HG03520 (cell line): ENCODE measurements around the gene PTPRN2.

Experiments
- ATAC-seq: cut with Tn5 transposase; IDR thresholded peaks from one replicate; pipeline ENCODE4 v1.9.1; 2021; ENCODE audit warnings: mild to moderate bottlenecking, moderate library complexity; ENCODE audit not compliant: unreplicated experiment

PTPRN2 gene

DNA sequence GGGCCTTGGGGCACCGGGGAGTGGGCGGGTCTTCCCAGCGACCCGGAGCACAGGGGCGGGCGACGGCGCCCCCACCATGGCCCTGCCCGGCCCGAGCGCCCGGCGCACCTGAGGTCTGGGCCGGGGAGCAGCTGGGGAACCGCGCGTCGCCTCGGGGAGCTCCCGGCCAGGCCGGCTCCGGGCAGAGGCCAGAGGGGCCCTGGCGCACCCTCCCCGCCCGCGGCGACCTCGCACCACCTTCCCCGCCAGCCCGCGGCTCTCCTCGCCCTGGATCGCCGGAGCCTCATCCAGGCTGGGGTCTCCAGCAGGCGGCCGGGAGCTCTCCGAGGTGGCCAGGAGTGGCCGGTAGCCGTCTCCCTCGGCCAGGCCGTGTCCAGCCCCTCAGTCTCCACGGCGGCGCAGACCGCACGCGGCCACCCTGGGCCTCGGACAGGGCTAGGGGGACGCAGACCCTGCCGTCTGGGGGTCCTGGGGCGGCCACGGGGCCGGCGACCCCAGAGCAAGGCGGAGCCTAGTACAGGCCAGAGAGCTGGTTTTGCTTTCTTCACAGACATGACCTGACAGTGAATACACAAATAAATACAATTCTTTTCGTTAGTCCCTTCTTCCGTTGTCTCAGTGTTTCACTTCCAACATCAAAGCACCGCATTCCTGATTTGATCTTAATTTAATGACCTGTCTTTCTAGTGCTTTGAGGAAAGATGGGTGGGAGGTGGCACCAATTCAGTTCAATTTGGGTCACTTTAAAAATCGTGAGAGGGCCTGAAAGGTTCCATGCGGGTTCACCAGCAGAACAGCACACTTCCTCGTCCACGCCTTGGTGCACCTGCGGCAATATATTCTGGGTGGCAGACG is 893.9 kb downstream of the PTPRN2 start:
- no peak for ATAC-seq

DNA sequence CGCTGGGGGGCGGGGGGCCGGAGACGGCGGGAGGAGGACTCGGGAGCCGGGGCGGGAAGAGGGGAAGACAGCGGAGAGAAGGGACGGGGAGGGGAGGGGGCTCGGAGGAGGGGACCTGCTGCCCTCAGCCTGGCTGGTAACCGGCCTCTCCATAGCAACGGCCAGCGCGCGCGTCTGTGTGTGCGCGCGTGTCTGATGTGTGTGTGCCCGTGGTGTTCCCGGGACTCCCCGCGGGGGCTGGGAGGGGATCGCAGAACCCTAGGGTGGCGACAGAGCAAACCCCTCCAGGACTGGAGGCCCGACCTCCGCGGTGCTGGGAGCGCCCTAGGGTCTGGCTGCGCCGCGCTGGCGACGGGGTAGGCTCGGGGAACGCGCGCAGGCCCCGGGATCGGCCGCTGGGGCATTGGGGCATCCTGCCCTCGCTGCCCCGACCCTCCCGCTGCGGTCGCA is 894.5 kb downstream of the PTPRN2 start:
- no peak for ATAC-seq

DNA sequence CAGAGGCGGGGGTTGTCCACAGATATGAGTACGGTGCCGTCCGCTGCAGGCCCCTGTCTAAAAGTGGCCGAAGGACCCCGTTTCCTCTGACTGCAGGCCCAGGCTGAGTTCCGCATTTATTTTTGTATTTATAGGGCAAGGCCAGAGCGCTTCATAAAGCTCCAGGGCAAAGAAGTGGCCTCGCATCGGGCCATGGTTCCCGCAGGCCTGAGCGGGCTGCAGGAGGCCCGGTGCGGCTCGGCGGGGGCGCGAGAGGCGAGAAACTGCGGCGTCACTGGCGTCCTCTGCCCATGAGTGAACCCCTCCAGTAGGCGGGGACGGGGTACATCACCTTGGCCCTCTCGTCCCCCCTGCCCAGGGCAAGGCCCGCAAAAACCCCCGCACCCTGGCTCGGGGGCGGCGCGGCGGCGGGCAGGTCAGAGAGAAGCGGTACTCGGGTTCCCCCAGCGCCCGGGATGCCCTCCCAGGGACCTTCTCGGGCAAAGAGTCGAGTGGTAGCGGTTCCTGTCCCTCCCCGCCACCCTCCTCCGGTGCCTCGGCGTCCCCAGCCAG is 895.1 kb downstream of the PTPRN2 start:
- no peak for ATAC-seq

DNA sequence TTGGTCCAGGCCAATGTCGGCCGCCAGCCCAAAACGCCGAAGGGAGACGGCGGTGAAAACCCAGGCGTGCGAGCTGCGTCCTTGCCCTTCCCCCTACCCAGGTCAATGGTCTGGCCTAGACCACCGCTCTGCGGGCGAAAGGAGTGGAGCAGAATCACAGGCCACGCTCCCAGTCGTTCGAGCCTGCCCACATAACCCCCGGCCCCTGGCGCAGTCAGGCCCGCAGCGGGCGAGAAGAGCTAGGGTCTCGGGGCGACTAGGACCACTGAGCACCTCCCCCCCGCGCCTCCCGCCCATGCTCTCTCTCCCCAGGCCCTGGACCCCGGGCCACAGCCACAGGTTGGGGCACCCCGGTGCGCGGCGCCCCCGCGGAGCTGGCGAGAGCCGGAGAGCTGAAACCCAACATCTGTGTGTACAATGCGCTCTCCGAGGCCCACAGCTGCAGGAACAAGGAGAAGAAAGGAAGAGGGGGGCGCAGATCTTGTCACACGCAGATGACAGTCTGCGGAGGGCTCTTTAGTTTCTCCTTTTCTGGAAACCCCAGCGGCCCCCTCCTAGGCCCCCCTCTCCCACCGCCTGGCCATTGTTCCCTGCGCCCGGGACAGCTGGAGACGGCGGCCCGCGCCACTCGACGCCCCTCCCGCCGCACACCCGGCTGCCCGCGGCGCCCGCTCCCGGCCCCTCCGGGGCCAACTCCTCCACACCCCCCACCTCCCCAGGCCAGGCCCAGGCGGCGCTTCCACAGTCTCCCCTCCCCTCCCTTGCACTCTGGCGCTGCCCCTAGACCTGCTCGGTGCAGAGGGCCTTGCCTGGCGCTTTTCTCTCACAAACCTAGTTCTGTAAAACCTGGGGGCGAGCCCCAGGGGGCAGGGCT is 895.8 kb downstream of the PTPRN2 start:
- no peak for ATAC-seq

DNA sequence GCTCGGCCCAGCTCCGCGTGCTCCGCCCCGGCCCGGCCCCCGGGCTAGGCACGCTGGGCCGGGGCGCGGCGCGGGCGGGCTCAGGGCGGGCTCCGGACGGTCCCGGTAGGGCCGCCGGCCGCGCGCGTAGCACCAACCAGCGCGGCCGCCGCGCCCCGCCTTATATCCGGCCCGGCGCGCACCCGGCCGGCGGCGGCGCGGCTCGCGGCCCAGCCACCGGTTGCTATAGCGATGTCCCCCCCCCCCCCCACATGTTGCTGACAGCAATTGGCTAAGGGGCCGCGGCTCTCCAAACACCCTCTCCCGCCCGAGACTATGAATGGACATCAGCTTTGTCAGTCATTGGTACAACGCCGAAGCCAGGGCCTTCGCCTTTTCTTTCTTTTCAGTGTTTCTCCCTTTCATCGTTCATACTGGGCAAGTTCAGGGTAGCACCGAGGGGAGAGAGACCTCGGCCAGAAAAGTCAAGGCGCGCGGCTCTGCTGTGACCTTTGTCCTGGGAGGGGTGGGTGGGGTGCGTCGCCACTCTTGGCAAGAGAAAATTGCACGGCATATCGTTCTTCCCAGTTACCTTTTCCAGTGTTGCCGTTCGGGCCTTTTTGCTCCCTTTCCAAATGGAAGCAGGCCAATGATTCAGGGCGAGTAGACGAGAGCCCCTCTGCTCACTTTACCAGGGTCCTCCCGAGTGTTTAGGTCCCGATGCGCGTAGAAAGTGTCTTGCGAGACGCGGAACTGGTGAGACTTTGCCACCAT is 896.6 kb downstream of the PTPRN2 start:
- ATAC-seq = no peak

DNA sequence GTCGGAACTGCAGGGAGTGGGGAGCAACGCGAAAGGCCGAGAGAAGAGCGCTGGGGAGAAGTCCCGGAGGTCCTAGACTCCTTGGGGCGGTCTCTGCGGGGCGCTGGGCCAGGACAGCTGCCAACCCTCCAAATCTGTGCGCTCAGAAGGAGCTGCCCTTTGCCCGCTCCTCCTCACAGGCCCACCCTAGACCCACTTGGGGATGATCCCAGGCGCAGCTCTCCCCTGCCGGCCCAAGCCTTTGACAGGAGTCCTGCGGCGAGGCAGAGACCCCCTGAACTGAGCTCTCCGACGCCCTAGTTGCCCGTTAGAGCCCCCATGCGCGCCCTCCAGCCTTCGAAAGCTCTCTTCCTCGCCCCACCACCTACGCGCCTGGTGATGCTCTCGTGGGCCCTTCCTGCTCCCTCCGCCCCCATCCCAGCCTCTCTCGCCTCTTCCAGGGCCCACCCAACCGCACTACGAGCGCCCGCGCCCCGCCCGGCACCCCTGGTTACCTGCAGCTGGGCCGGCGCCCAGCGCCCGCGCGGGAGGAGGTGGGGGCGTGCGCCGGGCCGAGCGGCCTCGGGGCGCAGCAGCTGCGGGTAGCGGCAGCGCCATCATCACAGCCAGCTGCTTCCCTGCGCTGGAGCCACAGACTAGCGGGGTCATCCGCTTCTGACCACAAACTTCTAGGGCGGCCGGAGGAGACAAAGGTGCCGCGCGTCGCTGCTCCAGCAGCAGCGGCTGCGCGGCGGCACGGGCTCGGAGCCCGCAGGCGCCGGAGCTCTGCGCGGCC is 897.4 kb downstream of the PTPRN2 start:
- no peak for ATAC-seq

DNA sequence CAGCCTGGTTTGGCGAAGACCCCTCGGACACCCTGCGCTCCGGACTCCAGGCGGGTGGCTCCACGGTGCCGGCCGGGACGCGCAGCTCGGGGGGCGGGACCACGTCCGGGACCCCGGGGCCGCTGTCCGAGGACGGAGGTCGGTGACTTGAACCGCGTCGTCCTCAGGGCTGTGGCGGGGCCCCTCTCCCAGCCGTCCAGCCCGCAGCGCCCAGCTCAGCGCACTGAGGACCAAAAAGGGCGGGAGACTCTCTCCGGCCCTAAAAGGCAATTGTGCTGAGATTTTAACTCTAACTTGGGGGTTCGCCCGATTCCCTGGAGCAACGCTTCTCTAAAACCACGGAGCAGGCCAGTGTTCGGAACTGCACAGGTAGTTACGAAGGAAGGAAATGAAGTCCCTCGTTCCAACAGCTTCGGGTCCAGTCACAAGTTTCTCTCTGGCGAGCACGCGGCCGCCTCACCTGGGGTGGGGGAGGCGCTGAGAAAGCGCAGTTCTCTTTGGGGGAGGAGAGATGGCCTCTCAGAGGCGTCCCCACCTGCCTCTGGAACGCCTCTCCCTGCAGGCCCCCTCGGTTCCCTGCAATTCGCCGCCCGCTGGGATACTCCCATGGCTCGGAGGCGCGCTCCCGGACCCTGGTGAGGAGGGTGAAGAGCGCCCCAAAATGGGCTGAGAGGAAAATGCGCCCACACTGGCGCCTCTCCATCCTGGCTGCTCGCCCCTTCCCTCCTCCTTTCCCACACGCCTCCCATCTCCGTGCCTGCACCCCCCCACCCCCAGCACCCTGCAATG is 898.2 kb downstream of the PTPRN2 start:
- ATAC-seq = no peak

DNA sequence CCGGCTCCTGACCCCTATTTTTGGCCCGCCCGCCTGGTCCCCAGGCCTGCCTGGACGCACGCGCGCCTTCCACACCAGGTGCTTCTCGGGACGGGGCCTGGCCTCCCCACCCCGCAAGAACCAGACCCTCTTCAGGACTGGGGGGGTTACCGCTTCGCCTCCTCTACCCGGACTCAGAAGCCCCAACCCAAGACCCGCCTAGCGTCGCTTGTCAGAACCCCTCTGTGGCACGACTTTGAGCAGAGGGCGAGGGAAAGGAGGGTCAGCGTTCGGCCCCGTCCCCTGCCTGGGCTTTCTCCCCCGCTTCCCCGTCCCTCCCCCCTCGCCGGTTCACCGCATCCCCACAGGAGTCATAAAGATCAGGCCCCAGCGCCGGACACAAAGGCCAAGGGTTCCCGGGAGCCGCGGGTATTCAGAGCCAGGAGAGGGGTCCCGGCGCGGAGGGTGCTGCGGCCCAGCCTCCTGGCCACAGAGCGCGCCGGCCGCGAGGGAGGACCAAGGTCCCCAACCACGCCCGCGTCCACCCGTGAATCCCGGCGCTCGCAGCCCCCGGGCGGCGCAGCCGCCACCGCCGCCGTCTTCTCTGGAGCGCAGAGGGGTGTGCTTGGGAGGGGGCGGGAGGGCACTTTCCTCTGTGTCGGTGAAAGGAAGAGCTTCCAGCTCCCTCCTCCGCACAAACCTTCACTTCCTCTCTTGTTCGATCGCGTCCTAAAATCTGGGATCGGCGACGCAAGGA is 898.9 kb downstream of the PTPRN2 start:
- ATAC-seq = no peak

DNA sequence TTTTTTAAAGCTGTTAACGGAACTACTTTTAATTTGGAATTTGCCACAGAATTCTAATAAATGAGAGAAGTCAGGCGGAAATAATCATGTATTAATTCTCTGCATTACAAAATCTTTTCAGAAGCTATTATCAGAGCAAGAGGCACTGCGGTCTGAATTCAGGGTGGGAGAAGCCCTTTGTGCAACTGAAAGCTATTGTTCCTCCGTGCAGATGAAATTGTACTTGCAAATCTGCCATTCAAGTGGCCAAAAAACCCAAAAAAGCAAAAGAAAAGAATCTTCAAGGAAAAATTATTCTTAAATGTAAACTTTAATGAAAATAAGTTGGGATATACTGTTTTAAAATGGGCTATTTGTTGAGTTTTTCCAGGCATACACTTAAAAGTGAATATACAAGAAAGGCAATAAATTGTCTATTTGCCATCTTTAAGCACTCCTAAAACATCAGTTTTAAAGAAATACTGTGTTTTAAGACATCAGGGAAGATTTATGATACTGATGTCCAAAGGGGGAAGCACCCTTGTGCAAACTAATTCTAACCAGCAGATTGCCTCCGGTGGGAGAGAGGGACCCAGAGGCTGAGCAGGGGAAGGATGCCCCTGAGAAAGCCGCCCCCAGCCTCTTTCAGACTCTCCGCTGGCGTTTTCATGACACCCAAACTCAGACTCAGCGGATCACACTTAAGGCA is 899.6 kb downstream of the PTPRN2 start:
- ATAC-seq = no peak

DNA sequence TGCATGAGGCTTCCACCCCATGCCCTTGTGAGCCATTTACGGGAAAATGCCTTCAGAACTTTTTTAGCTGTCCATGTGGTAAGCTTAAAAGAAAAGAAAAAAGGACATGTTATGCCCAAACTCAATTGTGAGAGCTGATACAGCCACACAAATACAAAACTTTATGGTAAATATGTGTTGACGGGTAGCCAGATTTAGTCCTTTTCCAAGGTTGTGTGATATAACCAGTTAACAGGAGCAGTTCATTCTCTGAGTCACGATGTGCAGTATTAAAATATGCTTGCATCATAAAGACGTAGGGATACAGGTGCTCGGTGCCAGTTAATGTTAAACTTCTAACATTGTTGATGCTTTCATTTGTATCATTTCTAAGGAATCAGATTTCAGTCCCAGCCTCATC is 900.5 kb downstream of the PTPRN2 start:
- no peak for ATAC-seq

DNA sequence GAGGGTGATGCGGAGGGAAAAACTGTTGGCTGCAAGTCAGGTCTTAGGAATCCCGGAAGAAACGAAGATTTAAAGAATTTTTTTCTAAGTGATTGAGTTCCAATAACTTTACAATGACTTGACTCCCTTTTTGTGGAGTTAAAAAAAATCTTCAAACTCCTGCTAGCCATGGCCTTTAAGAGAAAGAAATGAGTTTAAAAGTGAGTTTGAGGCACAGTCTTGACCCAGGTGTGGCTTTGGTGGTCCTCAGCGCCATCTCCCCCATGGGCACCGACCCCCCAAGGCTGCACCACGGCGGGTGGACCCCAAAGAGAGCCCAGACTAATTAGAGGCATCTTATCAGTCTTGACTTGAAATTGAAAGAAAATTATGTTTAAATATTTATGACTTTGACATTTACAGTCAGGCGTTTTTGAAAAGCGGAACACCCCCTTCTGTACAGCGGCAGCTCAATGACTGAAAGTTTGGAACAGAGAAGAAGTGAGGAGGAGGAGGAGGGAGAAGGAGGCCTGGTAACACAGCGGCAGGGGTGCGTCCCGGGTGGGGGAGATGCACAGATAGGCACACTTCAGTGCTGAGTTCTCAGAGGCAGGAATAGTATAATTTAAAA is 901.2 kb downstream of the PTPRN2 start:
- no peak for ATAC-seq

DNA sequence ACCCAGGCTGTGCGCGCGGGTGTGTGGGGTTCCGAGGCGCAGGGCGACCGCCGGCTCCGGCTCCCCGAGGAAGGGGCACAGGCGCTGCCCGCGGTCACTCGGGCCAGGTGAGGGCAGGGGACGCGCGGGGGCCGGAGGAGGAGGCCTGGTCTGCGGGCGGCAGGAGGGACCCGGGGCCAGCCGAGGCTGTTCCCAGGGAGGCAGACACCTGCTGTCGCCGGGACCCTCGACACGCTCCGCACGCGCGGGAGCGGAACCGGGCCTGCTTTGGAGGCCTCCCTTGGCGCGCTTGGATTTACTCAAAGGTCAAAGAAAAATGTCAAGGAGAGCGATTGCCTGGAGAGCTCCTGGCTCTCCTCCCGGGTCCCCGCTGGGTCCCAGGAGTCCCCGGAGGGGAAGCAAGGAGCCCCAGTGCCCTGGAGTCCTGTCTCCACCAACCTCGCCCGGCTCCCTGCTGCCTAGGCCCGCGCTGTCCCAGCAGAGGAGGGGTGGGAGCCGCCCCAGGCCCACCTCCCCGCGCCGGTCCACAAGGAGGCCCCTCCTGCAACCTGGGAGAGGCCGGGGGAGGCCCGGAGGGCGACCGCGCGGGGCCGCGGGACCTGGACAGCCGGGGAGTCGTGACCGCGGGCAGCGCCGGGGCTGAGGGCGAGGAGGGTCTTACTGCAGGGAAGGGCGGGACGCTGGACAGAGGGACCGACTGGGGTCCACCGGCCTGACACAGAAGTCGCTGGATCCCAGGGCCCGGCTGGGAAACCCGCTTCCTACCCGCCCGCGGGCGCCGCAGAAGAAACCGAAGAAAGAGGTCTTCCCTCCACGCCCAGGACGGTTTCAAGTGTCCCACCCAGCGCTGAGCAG is 902.0 kb downstream of the PTPRN2 start:
- no peak for ATAC-seq

DNA sequence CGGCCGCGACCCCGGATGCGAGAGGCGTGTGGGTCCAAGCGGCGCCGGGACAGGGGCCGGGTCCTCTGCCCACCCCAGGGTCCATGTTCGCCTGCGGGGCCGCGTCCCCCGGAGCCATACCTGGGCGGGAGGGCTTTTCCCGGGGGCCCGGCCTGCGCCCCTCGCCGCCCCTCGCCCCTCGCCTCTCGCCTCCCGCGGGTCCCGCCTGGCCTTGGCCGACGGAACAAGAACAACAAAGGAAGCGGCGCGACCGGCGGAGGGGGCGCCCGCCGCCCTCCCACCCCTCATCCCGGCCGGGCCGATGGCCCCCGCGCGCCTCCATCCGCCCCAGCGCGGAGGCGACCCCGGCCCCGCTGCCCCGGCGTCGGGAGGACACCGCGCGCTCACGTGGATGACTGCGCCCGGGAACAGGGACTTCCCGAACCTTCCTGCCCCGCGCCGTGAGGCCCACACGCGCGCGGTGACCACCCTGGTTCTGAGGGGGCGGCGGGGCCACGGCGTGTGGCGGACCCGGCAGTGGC is 902.7 kb downstream of the PTPRN2 start:
- ATAC-seq = no peak

DNA sequence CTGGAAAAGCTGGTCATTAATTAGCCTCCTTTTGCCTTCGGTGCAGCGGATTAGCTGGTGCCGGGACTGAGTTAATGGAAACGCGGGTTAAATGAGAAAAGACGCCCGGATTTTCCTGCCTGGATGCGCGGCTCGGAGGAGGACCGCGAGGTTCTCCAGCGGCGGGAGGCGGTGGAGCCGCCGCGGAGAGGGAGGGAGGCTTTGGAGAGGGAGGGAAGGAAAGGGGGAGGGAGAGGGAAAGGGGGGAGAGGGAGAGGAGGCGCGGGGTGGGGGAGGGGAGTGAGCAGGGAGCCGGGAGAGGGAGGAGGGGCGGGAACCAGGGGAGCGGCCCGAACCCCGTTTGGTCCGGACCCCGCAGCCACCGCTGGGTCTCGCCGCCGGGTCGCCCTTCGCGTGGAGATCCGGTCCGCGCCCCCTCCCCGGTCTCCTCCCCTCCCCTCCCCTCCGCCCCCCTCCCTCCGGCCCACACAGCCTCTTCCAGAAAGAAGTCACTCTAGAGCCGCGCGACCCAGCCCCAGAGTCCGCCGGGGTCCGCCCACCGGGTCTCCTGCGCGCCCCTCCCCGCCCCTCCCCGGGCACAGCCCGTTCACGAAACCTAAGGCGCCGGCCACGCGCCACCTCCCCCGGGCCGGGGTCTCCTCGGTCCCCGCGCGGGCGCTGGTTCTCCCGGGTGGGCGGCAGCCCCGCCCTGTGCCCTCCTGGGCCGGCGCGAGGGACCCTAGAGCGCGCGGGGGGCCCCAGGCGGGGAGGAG is 903.3 kb downstream of the PTPRN2 start:
- ATAC-seq = no peak

DNA sequence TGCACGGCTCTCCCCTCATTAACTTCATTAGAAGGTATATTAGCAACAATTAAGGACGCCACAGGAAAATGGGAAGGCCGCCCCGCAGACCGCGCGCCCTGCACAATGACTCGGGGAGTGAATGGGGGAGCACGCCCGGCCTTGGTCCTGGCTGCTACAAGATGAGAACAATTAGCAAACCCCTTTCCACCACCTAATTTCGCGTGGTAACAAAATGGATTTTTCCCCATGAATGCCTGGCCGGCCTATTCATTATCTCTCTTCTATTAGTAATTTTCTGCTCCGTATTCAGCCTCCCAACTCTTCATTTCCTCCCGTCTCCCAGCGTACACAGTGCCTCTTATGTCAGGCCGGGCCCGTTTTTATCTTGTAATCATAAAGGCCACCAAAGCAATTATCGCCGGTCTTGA is 903.9 kb downstream of the PTPRN2 start:
- no peak for ATAC-seq
